Measurements from ENCODE around the gene MYL12A. TPM values are rescaled to one million over a fixed set of nuclear protein-coding genes. Genes with fewer than 3 reads are reported as not detected.

The MYL12A gene
- total and polyA plus RNA-seq, 2 experiments from 2014 or later: 206 to 502 TPM

- ATAC-seq: no peak
- Mint-ChIP-seq H3K4me3 (no peak overlapping the region), H3K36me3 (ENCODE audit: low read depth) (peaks cover 55% of the 10 kb centered on the region), H3K27ac (peak overlapping the region; percentile 14), H3K4me1 (peaks cover 26% of the 10 kb centered on the region), H3K27me3 (ENCODE audit: insufficient read depth, low read depth, poor library complexity) (peaks cover 2% of the 10 kb centered on the region), H3K9me3 (no peaks in the 10 kb centered on the region)
- Histone ChIP-seq H3K27me3 (ENCODE audit: insufficient read depth) (no peaks in the 10 kb centered on the region), H3K4me3 (no peak overlapping the region), H3K27ac (ENCODE audit: low read depth) (peak overlapping the region; percentile 66), H3K79me2 (replicated peaks; ENCODE audit: insufficient read depth) (peaks cover 19% of the 10 kb centered on the region), H2AFZ (no peak overlapping the region), H3K4me2 (0 out of 2 replicates have a peak overlapping the region, but pooled peaks have one; percentile 4), H4K20me1 (replicated peaks; ENCODE audit: insufficient read depth) (no peaks in the 10 kb centered on the region), H3K36me3 (ENCODE audit: insufficient read depth) (peaks cover 27% of the 10 kb centered on the region), H3K9me2 (ENCODE audit: insufficient read depth) (no peaks in the 10 kb centered on the region), H3F3A (replicated peaks; ENCODE audit: low read depth) (no peaks in the 10 kb centered on the region), H3K4me1 (ENCODE audit: insufficient read depth) (peaks cover 6% of the 10 kb centered on the region)
- DNase-seq (ENCODE audit: low spot score): no peak
- TF ChIP-seq CTCF (conservative IDR thresholded peaks at IDR 0.05; ENCODE audit: low read depth in 2 of 2) (no peak), REST (IDR thresholded peaks at IDR 0.05; ENCODE audit: unreplicated experiment) (no peak), ZNF114 (CRISPR knock-in tag; IDR thresholded peaks at IDR 0.05) (no peak), ZNF331 (CRISPR knock-in tag; IDR thresholded peaks at IDR 0.05; ENCODE audit: low read depth) (no peak), EZH2phosphoT487 (IDR thresholded peaks at IDR 0.05; ENCODE audit: unreplicated experiment) (no peak), ZNF462 (CRISPR knock-in tag; IDR thresholded peaks at IDR 0.05) (no peak), POLR2AphosphoS5 (IDR thresholded peaks at IDR 0.05; ENCODE audit: low read depth) (no peak), NANOG (IDR thresholded peaks at IDR 0.05; ENCODE audit: borderline replicate concordance) (no peak), STAT1 (IDR thresholded peaks at IDR 0.05; ENCODE audit: unreplicated experiment) (no peak), JUNB (IDR thresholded peaks at IDR 0.05; ENCODE audit: unreplicated experiment) (no peak), EZH2 (IDR thresholded peaks at IDR 0.05; ENCODE audit: low read depth, unreplicated experiment) (no peak), ETS1 (IDR thresholded peaks at IDR 0.05) (no peak), CREB1 (CRISPR knock-in tag; IDR thresholded peaks at IDR 0.05; ENCODE audit: low read depth) (no peak)
Measured at GRCh38 chr18:3256693-3257626, 9.4 kb downstream of the MYL12A start.
